ENCODE data around the gene LAMC1.

- TF ChIP-seq CTCF (IDR thresholded peaks at IDR 0.05; ENCODE audit: poor library complexity, severe bottlenecking) (no peak), POLR2AphosphoS5 (IDR thresholded peaks at IDR 0.05) (peak; percentile 83), REST (IDR thresholded peaks at IDR 0.05; ENCODE audit: borderline replicate concordance) (no peak), EZH2 (IDR thresholded peaks at IDR 0.05; ENCODE audit: borderline replicate concordance, insufficient read depth, low read length, poor library complexity, severe bottlenecking) (no peak), EP300 (conservative IDR thresholded peaks at IDR 0.05; ENCODE audit: poor library complexity, severe bottlenecking) (peak; percentile 79), RAD21 (conservative IDR thresholded peaks at IDR 0.05) (no peak), SMC3 (conservative IDR thresholded peaks at IDR 0.05; ENCODE audit: poor library complexity) (no peak)
Observed at GRCh38 chr1:183058851-183059502, 35.8 kb downstream of the LAMC1 start.

Measured in neural cell (in vitro differentiated cells).